Measurements from ENCODE around the gene FOXO3.
"Not testable (repeated sequence)": the region's sequence is repeated elsewhere in the genome, so short reads cannot be mapped to it uniquely, and the experiment has no call there.

FOXO3 gene

DNA sequence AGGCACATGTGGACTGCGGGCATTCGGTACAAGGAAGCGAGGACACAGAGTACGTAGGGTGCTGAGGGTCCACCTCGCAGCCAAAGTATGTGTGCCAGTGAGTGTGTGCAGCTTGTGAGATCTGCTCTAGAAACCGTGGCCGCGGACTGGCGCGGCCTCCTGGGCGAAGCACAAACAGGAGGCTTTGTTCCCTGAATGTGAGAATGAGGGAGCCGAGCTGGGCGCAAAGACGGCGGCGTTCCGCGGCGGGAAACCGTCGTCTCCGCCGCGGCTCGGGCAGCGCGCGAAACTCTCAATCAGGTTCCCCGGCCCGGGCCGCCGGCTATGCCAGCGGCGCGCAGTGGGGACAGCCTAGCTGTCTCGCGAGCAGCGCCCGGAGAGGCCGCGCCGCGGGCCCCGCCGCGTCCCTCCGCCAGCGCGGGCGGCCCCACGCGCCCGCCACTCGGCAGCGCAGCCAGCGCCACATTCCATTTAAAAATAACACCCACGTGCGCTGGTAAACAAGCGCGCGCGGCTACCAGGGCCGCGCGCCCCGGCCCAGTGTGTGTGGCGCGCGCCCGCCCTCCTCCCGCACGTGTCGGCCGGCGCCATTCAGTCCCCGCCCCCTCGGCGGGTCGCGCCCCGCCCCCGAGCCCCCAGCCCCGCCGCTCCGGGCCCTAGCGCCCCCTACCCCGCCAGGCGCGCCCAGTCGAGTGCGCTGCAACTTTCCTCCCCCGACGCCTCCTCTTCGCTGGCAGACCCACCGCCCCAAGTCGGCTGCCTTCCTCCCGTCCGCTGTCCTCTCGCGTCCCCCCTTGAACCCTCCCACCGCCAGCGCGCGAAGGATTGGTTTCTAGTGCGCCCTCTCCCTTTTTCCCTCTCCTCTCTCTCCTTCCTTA is 3.0 kb upstream of the FOXO3 start:
- TF ChIP-seq, protein P1, sequence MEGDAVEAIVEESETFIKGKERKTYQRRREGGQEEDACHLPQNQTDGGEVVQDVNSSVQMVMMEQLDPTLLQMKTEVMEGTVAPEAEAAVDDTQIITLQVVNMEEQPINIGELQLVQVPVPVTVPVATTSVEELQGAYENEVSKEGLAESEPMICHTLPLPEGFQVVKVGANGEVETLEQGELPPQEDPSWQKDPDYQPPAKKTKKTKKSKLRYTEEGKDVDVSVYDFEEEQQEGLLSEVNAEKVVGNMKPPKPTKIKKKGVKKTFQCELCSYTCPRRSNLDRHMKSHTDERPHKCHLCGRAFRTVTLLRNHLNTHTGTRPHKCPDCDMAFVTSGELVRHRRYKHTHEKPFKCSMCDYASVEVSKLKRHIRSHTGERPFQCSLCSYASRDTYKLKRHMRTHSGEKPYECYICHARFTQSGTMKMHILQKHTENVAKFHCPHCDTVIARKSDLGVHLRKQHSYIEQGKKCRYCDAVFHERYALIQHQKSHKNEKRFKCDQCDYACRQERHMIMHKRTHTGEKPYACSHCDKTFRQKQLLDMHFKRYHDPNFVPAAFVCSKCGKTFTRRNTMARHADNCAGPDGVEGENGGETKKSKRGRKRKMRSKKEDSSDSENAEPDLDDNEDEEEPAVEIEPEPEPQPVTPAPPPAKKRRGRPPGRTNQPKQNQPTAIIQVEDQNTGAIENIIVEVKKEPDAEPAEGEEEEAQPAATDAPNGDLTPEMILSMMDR (IDR thresholded peaks at IDR 0.05) = peak; percentile 38
- Histone ChIP-seq H3K36me3 (no peaks in the 10 kb centered on the region), H3K27me3 (peaks cover 10% of the 10 kb centered on the region), H3K4me3 (ENCODE audit: low read depth in 1 of 2, low read length in 1 of 2) (peak overlapping the region; percentile 81 to 91), H3K4me1 (ENCODE audit: control insufficient read depth in 1 of 2, insufficient read depth in 1 of 2, low read depth in 1 of 2, low read length in 1 of 2) (peaks cover 8 to 14% of the 10 kb centered on the region in 2 experiments), H3K9me3 (no peaks in the 10 kb centered on the region), H3K27ac (peak overlapping the region; percentile 99)

DNA sequence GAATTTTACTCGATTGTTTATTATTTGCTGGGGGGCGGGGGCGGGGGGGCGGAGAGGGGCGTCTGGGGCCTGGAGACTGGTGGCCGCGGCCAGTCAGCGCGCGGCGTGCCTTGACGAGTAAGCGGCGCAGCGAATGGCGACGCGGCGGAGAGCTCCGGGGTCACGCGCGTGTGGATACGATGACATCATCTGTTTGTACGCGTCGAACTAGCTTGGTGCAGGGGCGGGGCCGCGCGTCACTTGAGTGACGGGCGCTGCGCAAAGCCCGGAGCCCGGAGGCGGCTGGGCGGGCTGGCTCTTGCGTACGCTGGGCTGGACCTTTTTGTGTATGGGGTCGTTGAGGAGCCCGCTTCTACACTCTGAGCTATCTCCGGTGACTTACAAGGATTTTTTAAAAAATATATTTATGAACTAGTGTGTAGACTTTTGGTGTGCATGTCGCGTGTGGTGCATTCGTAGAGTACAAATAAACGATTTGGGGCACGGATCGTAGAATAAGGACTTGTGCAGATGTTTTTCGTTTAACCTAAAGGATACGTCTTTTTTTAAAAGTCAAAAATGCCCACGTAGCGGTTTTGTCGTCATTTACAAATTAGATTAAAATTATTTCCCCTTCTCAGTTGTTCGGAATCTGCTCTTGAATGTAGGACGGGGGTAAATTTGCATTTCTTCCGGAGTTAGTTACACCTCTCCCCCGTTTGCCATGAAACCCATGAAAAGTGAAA is 2.2 kb upstream of the FOXO3 start:
- TF ChIP-seq, protein P1 (IDR thresholded peaks at IDR 0.05) = peak; percentile 30
- peaks cover 10% of the 10 kb centered on the region for H3K27me3 ChIP-seq
- peak overlapping the region; percentile 81 to 91 for H3K4me3 ChIP-seq (ENCODE audit: low read depth in 1 of 2, low read length in 1 of 2)
- no peaks in the 10 kb centered on the region for H3K36me3 ChIP-seq
- peak overlapping the region; percentile 99 for H3K27ac ChIP-seq
- no peaks in the 10 kb centered on the region for H3K9me3 ChIP-seq
- H3K4me1 ChIP-seq (ENCODE audit: control insufficient read depth in 1 of 2, insufficient read depth in 1 of 2, low read depth in 1 of 2, low read length in 1 of 2) = peaks cover 15 to 22% of the 10 kb centered on the region in 2 experiments

- TF ChIP-seq, protein P1 (IDR thresholded peaks at IDR 0.05) = peak; percentile 31
- Histone ChIP-seq H3K27ac (peak overlapping the region; percentile 99), H3K4me1 (ENCODE audit: control insufficient read depth in 1 of 2, insufficient read depth in 1 of 2, low read depth in 1 of 2, low read length in 1 of 2) (peaks cover 22 to 30% of the 10 kb centered on the region in 2 experiments), H3K9me3 (no peaks in the 10 kb centered on the region), H3K36me3 (no peaks in the 10 kb centered on the region), H3K4me3 (ENCODE audit: low read depth in 1 of 2, low read length in 1 of 2) (peak overlapping the region; percentile 81 to 91), H3K27me3 (peaks cover 10% of the 10 kb centered on the region)
These were observed 1.4 kb upstream of the FOXO3 start for GRCh38 chr6:108559097-108559883.

DNA sequence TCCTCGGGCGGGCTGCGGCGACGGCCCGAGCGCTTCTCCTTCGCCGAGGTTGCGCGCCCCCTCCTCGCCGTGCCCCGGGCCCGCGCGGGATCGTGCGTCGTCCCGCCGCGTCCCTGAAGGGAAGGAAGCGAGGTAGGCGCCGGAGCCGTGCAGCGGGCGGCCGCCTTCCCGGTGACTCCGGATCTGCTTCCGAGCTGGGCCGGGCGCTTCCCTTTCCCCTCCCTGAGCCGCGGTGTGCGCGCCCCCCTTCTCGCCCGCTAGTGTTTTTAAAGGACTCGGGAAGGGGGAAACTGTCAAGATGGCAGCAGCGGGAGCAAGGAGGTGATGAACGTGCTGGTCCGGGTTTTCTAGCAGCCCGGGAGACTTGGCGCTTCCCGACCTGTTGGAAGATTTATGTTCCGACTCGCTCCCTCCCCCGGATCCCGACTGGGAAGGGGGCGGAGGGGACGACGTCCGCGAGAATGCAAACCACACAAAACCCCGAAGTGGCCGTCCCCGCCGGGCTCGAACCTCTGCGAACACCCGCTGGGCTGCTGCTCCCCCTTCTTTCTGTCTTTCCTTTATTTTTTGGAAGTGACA is 744 bp upstream of the FOXO3 start:
- Histone ChIP-seq H3K4me3 (ENCODE audit: low read depth in 1 of 2, low read length in 1 of 2) (peak overlapping the region; percentile 81 to 91), H3K36me3 (no peaks in the 10 kb centered on the region), H3K9me3 (no peaks in the 10 kb centered on the region), H3K27ac (peak overlapping the region; percentile 99), H3K4me1 (ENCODE audit: control insufficient read depth in 1 of 2, insufficient read depth in 1 of 2, low read depth in 1 of 2, low read length in 1 of 2) (peaks cover 29 to 36% of the 10 kb centered on the region in 2 experiments), H3K27me3 (peaks cover 10% of the 10 kb centered on the region)
- TF ChIP-seq, protein P1 (IDR thresholded peaks at IDR 0.05) = no peak

- H3K4me1 ChIP-seq (ENCODE audit: control insufficient read depth in 1 of 2, insufficient read depth in 1 of 2, low read depth in 1 of 2, low read length in 1 of 2) = peaks cover 40 to 50% of the 10 kb centered on the region in 2 experiments
- not testable (repeated sequence) for H3K9me3 ChIP-seq, H3K36me3 ChIP-seq
- peaks cover 10% of the 10 kb centered on the region for H3K27me3 ChIP-seq
- H3K4me3 ChIP-seq (ENCODE audit: low read depth in 1 of 2, low read length in 1 of 2) = peak overlapping the region; percentile 81 to 91
- peak overlapping the region; percentile 99 for H3K27ac ChIP-seq
These were observed 561 bp downstream of the FOXO3 start for GRCh38 chr6:108561309-108561647.

Measured in neutrophil (primary cell).